ENCODE data around the gene PLCB4. TPM values are rescaled to one million over a fixed set of nuclear protein-coding genes. Genes with fewer than 3 reads are reported as not detected.

Gene PLCB4
- total RNA-seq, 1 donor from 2014 or later: 59.6 TPM

DNA sequence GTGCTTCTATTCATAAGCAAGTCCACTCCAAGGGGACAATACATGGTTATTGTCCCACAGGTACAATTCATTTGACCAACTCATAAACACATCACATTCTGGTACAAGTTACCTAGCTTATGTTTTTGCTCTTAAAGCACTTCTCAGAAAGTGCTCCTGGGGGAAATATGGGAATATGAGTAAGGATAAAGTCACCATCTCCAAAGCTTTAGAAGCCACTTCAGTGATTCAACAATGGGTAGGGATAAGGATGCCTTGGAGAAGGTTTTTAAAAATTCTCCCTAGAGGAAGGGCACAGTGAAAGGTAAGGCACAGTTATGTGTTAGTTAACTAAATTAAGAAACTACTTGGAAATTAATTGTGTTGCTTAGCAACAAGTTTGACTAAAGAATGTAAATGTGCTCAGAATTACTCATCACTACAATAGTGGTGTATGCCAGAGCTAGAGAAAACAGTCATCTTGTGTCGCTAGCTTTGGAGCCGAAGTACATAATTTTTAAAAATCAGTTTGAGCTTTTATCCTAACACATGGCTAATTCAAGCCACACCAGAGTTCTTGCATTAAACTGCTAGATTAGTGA is 406.0 kb downstream of the PLCB4 start:
- no peak overlapping the region for H3K4me3 ChIP-seq (ENCODE audit: low read depth, low read length)
- TF ChIP-seq, protein P1, sequence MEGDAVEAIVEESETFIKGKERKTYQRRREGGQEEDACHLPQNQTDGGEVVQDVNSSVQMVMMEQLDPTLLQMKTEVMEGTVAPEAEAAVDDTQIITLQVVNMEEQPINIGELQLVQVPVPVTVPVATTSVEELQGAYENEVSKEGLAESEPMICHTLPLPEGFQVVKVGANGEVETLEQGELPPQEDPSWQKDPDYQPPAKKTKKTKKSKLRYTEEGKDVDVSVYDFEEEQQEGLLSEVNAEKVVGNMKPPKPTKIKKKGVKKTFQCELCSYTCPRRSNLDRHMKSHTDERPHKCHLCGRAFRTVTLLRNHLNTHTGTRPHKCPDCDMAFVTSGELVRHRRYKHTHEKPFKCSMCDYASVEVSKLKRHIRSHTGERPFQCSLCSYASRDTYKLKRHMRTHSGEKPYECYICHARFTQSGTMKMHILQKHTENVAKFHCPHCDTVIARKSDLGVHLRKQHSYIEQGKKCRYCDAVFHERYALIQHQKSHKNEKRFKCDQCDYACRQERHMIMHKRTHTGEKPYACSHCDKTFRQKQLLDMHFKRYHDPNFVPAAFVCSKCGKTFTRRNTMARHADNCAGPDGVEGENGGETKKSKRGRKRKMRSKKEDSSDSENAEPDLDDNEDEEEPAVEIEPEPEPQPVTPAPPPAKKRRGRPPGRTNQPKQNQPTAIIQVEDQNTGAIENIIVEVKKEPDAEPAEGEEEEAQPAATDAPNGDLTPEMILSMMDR (conservative IDR thresholded peaks at IDR 0.05; ENCODE audit: low read depth, low read length): no peak
- no peak for DNase-seq (ENCODE audit: low read depth)

GRCh38 chr20:9475456-9475855 is 406.6 kb downstream of the PLCB4 start:
- DNase-seq (ENCODE audit: low read depth): no peak
- no peak overlapping the region for H3K4me3 ChIP-seq (ENCODE audit: low read depth, low read length)
- TF ChIP-seq, protein P1 (conservative IDR thresholded peaks at IDR 0.05; ENCODE audit: low read depth, low read length): no peak

DNA sequence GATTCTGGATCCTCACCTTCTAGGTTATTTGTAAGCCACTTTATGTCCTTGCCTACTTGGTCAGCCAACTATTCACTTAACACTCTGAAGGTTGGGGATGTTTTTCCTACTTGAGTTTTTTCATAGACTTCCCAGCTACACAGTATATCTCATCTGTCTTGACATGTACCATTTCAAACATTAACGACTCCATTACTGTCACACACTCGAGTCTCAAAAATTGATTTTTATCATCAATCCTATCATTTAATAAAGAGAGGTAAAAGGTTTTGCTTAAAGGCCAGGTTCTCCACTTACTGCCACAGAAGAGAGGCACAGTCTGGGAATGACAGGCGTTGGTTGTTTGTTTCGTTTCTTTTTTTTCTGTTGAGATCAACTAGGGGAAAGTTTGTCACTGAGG is 407.3 kb downstream of the PLCB4 start:
- no peak for DNase-seq (ENCODE audit: low read depth)
- H3K4me3 ChIP-seq (ENCODE audit: low read depth, low read length): no peak overlapping the region
- TF ChIP-seq, protein P1 (conservative IDR thresholded peaks at IDR 0.05; ENCODE audit: low read depth, low read length): no peak

- DNase-seq (ENCODE audit: low read depth): no peak
- TF ChIP-seq, protein P1 (conservative IDR thresholded peaks at IDR 0.05; ENCODE audit: low read depth, low read length): no peak
- no peak overlapping the region for H3K4me3 ChIP-seq (ENCODE audit: low read depth, low read length)
Observed at GRCh38 chr20:9476637-9477036, 407.8 kb downstream of the PLCB4 start.

- TF ChIP-seq, protein P1 (conservative IDR thresholded peaks at IDR 0.05; ENCODE audit: low read depth, low read length): no peak
- no peak for DNase-seq (ENCODE audit: low read depth)
- H3K4me3 ChIP-seq (ENCODE audit: low read depth, low read length): no peak overlapping the region
Observed at GRCh38 chr20:9478771-9479170, 409.9 kb downstream of the PLCB4 start.

GRCh38 chr20:9480066-9480465 is 411.2 kb downstream of the PLCB4 start:
- DNase-seq (ENCODE audit: low read depth): no peak
- TF ChIP-seq, protein P1 (conservative IDR thresholded peaks at IDR 0.05; ENCODE audit: low read depth, low read length): no peak
- no peak overlapping the region for H3K4me3 ChIP-seq (ENCODE audit: low read depth, low read length)

DNA sequence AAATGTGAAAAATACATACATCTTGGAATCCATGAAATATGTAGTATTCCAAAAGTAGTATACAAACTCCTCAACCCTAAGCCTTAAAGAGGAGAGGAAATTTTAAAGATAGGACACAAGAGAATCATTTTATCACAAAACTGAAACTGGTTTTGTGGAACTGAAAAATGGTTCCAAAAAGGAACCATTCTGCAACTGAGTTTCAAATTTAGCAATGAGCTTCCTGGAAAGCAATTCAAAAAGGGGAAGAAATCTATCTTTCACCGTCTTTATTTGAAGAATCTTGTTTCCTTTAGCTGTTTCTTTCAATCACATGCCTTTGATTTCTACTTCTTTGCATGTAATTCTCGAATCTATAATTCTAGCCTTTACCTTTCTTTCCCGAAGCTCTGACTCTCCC is 413.3 kb downstream of the PLCB4 start:
- TF ChIP-seq, protein P1 (conservative IDR thresholded peaks at IDR 0.05; ENCODE audit: low read depth, low read length): no peak
- no peak for DNase-seq (ENCODE audit: low read depth)
- no peak overlapping the region for H3K4me3 ChIP-seq (ENCODE audit: low read depth, low read length)
